Activated CD4-positive, alpha-beta T cell treated with anti-CD3 and anti-CD28 coated beads, Interleukin-2, amount 50 U/mL, for 4 hours (primary cell): ENCODE measurements around the gene OR2AT4.
"Not testable (repeated sequence)": the region's sequence is repeated elsewhere in the genome, so short reads cannot be mapped to it uniquely, and the experiment has no call there.

Experiments
- DNase-seq, 2 experiments: peaks; one replicate each; pipeline ENCODE4 v3.0.0-alpha.2; 2020

The OR2AT4 gene

GRCh38 chr11:75063741-75064314, 32.8 kb downstream of the OR2AT4 start:
- no peak for DNase-seq

GRCh38 chr11:75059299-75059698, 37.4 kb downstream of the OR2AT4 start:
- DNase-seq = no peak

GRCh38 chr11:75056814-75057213, 39.9 kb downstream of the OR2AT4 start:
- no peak for DNase-seq

- DNase-seq = no peak
Measured at GRCh38 chr11:75055511-75055910, 41.2 kb downstream of the OR2AT4 start.

- no peak for DNase-seq
Measured at GRCh38 chr11:75052457-75052856, 44.2 kb downstream of the OR2AT4 start.

- DNase-seq = no peak
Measured at GRCh38 chr11:75051043-75051442, 45.6 kb downstream of the OR2AT4 start.

- no peak for DNase-seq
Measured at GRCh38 chr11:75050516-75050915, 46.2 kb downstream of the OR2AT4 start.

GRCh38 chr11:75049501-75050266, 47.0 kb downstream of the OR2AT4 start:
- DNase-seq = not testable (repeated sequence)

- no peak for DNase-seq
Measured at GRCh38 chr11:75047191-75047590, 49.5 kb downstream of the OR2AT4 start.

- DNase-seq = not testable (repeated sequence)
Measured at GRCh38 chr11:75046668-75047067, 50.0 kb downstream of the OR2AT4 start.

- not testable (repeated sequence) for DNase-seq
Measured at GRCh38 chr11:75044381-75045170, 52.1 kb downstream of the OR2AT4 start.

- not testable (repeated sequence) for DNase-seq
Measured at GRCh38 chr11:75041821-75042220, 54.9 kb downstream of the OR2AT4 start.

- DNase-seq = no peak
Measured at GRCh38 chr11:75041263-75041662, 55.4 kb downstream of the OR2AT4 start.

- no peak for DNase-seq
Measured at GRCh38 chr11:75040167-75040770, 56.4 kb downstream of the OR2AT4 start.

GRCh38 chr11:75035911-75036565, 60.6 kb downstream of the OR2AT4 start:
- no peak for DNase-seq

- no peak for DNase-seq
Measured at GRCh38 chr11:75035256-75035655, 61.4 kb downstream of the OR2AT4 start.

GRCh38 chr11:75033916-75034315, 62.8 kb downstream of the OR2AT4 start:
- DNase-seq = no peak

GRCh38 chr11:75032550-75032935, 64.1 kb downstream of the OR2AT4 start:
- no peak for DNase-seq

- DNase-seq = peak; percentile 54 to 57
Measured at GRCh38 chr11:75031771-75032549, 64.7 kb downstream of the OR2AT4 start.
